A673 (cell line): Measurements from ENCODE around the gene ATXN2. TPM values are rescaled to one million over a fixed set of nuclear protein-coding genes. Genes with fewer than 3 reads are reported as not detected.

Source experiments
- BruUV-seq: library from RNA; stranded (reverse); fragments of 400-500 nt; replicated peaks from 2 replicates; lab custom pipeline; 2021; lab: Mats Ljungman, UMichigan
- CTCF ChIA-PET: fragments of 300-600 bp; sonication (Branson Sonifier 250); formaldehyde crosslinking; loops from one replicate; lab custom pipeline; 2022; ENCODE audit warnings: antibody characterized with exemption; lab: Charles Lee
- POLR2A ChIA-PET: fragments of 300-600 bp; sonication (Branson Sonifier 250); formaldehyde crosslinking; loops from one replicate; lab custom pipeline; 2022; ENCODE audit warnings: antibody characterized with exemption; ENCODE audit not compliant: low non-redundant PET; lab: Charles Lee
- DNase-seq: peaks from one replicate; pipeline ENCODE4 v3.0.0-alpha.2; 2015; ENCODE audit warnings: low spot score
- H3K27ac ChIP-seq: fragments of 200-600 bp; sonication (generic); 2 replicates; pipeline ENCODE4 v1.5.1; 2016; ENCODE audit warnings: mixed run types, low read depth, mild to moderate bottlenecking, mixed read lengths, antibody characterized with exemption, low read length; ENCODE audit not compliant: poor library complexity, severe bottlenecking
- H3K27me3 ChIP-seq: fragments of 200-600 bp; sonication (generic); replicated peaks from 2 replicates; pipeline ENCODE4 v1.6.1; 2017; ENCODE audit warnings: mixed run types, low read depth, mild to moderate bottlenecking, mixed read lengths, antibody characterized with exemption, low read length; ENCODE audit not compliant: insufficient read depth, poor library complexity
- H3K36me3 ChIP-seq: fragments of 200-600 bp; sonication (generic); 2 replicates; pipeline ENCODE4 v1.6.1; 2016; ENCODE audit warnings: mixed run types, mild to moderate bottlenecking, mixed read lengths, antibody characterized with exemption, low read length; ENCODE audit not compliant: insufficient read depth, poor library complexity, severe bottlenecking
- H3K4me1 ChIP-seq: fragments of 200-600 bp; sonication (generic); 2 replicates; pipeline ENCODE4 v1.6.1; 2017; ENCODE audit warnings: mixed run types, mild to moderate bottlenecking, mixed read lengths, antibody characterized with exemption, low read length; ENCODE audit not compliant: insufficient read depth, poor library complexity, severe bottlenecking
- H3K4me3 ChIP-seq: fragments of 200-600 bp; sonication (generic); 2 replicates; pipeline ENCODE4 v1.5.1; 2016; ENCODE audit warnings: low read depth, mixed run types, mild to moderate bottlenecking, mixed read lengths, low read length; ENCODE audit not compliant: poor library complexity, severe bottlenecking
- H3K9me3 ChIP-seq: fragments of 200-600 bp; sonication (generic); 2 replicates; pipeline ENCODE4 v1.6.1; 2016; ENCODE audit warnings: mixed run types, low read depth, mild to moderate bottlenecking, mixed read lengths, antibody characterized with exemption, low read length; ENCODE audit not compliant: poor library complexity, severe bottlenecking
- CTCF ChIP-seq: fragments of 300-800, 200-600 bp; sonication (generic); conservative IDR thresholded peaks from 2 replicates; pipeline ENCODE4 v1.5.1; 2017; ENCODE audit warnings: low read depth, mild to moderate bottlenecking, antibody characterized with exemption, low read length, moderate library complexity, mixed read lengths
- EZH2 ChIP-seq: fragments of 200-600 bp; sonication (generic); IDR thresholded peaks from 2 replicates; pipeline ENCODE4 v1.6.1; 2017; ENCODE audit warnings: borderline replicate concordance, low read depth, mild to moderate bottlenecking, mixed read lengths, antibody characterized with exemption, low read length; ENCODE audit not compliant: poor library complexity, severe bottlenecking
- intact Hi-C: fragments of 100-400 bp; cut with micrococcal nuclease; formaldehyde crosslinking; loops from one replicate; pipeline ENCODE4 v1.10.0; 2022; ENCODE audit not compliant: unreplicated experiment
- total RNA-seq: library from RNA; stranded (reverse); gene quantifications from 2 replicates; pipeline ENCODE4 v1.2.3, GENCODE V29; 2021

ATXN2 gene
- total RNA-seq, 1 experiment from 2014 or later = 94.4 TPM

GRCh38 chr12:111582133-111582747 lies 16.9 kb downstream of the ATXN2 start:
- ChIA-PET POLR2A (no interaction called here), CTCF (no interaction called here)
- intact Hi-C loops = no loop called here
- Histone ChIP-seq H3K27me3 (no peaks in the 10 kb centered on the region), H3K9me3 (no peaks in the 10 kb centered on the region), H3K4me1 (no peaks in the 10 kb centered on the region), H3K36me3 (no peaks in the 10 kb centered on the region), H3K4me3 (no peak overlapping the region), H3K27ac (no peak overlapping the region)
- TF ChIP-seq EZH2 (no peak), CTCF (no peak)
- no peak for DNase-seq
- BruUV-seq = no TSS peak

- intact Hi-C loops = no loop called here
- no peaks in the 10 kb centered on the region for H3K27me3 ChIP-seq
- TSS peak; percentile 12 for BruUV-seq
- no peaks in the 10 kb centered on the region for H3K36me3 ChIP-seq
- TF ChIP-seq CTCF = no peak
- no peak for TF ChIP-seq EZH2
- H3K9me3 ChIP-seq = no peaks in the 10 kb centered on the region
- ChIA-PET POLR2A (no interaction called here), CTCF (no interaction called here)
- no peak overlapping the region for H3K4me3 ChIP-seq
- no peak overlapping the region for H3K27ac ChIP-seq
- DNase-seq = no peak
- no peaks in the 10 kb centered on the region for H3K4me1 ChIP-seq
These were observed 17.5 kb downstream of the ATXN2 start for GRCh38 chr12:111581434-111582132.

- intact Hi-C loops = no loop called here
- Histone ChIP-seq H3K4me1 (no peaks in the 10 kb centered on the region), H3K4me3 (no peak overlapping the region), H3K27ac (no peak overlapping the region), H3K9me3 (no peaks in the 10 kb centered on the region), H3K27me3 (no peaks in the 10 kb centered on the region), H3K36me3 (no peaks in the 10 kb centered on the region)
- CTCF ChIA-PET = no interaction called here
- no TSS peak for BruUV-seq
- TF ChIP-seq CTCF (no peak), EZH2 (no peak)
- POLR2A ChIA-PET = no interaction called here
- DNase-seq = no peak
These were observed 18.4 kb downstream of the ATXN2 start for GRCh38 chr12:111580737-111581136.
